Naive thymus-derived CD4-positive, alpha-beta T cell (primary cell): ENCODE data around the gene ROBO4. TPM values are rescaled to one million over a fixed set of nuclear protein-coding genes. Genes with fewer than 3 reads are reported as not detected.

ENCODE experiments used
- ATAC-seq: fragments of 150-1000 bp; cut with Tn5 transposase; 2 replicates; pipeline ENCODE4 v1.10.0; 2021; ENCODE audit warnings: mild to moderate bottlenecking, moderate library complexity
- CTCF ChIA-PET: fragments of 350-600 bp; sonication (Branson Sonifier 250); formaldehyde crosslinking; loops from one replicate; lab custom pipeline; 2021; ENCODE audit warnings: antibody characterized with exemption; lab: Charles Lee
- POLR2A ChIA-PET: fragments of 350-600 bp; sonication (Branson Sonifier 250); formaldehyde crosslinking; loops from one replicate; lab custom pipeline; 2021; ENCODE audit warnings: antibody characterized with exemption, inconsistent platforms; lab: Charles Lee
- DNase-seq, 9 donors: peaks; one replicate each; pipeline versions ENCODE4 v3.0.0 to v3.0.0-alpha.2; 2020 to 2022; ENCODE audit warnings: mixed read lengths in 1 of 9
- H3K27ac ChIP-seq: one replicate; pipeline ENCODE4 v1.7.0; 2013; ENCODE audit warnings: mild to moderate bottlenecking, low read depth, low read length, moderate library complexity
- H3K27me3 ChIP-seq, 2 donors: one replicate each; pipeline ENCODE4 v1.7.0; 2013; ENCODE audit warnings: low read length in 2 of 2, mild to moderate bottlenecking in 2 of 2, moderate library complexity in 2 of 2; ENCODE audit not compliant: control insufficient read depth in 2 of 2, insufficient read depth in 2 of 2
- H3K36me3 ChIP-seq, 3 experiments: 1 replicate in 2 of 3; 2 replicates in 1 of 3; pipeline ENCODE4 v1.7.0; 2013; ENCODE audit warnings: low read length in 3 of 3, mild to moderate bottlenecking in 3 of 3, moderate library complexity in 1 of 3; ENCODE audit not compliant: insufficient read depth in 3 of 3, control insufficient read depth in 2 of 3
- H3K4me1 ChIP-seq, 2 donors: one replicate each; pipeline ENCODE4 v1.7.0; 2013; ENCODE audit warnings: low read length in 2 of 2, mild to moderate bottlenecking in 2 of 2, moderate library complexity in 1 of 2; ENCODE audit not compliant: control insufficient read depth in 2 of 2, insufficient read depth in 2 of 2
- H3K4me3 ChIP-seq: 2 replicates; pipeline ENCODE4 v1.7.0; 2013; ENCODE audit warnings: mild to moderate bottlenecking, low read length
- H3K9me3 ChIP-seq, 3 experiments: 1 replicate in 2 of 3; 2 replicates in 1 of 3; pipeline ENCODE4 v1.7.0; 2013; ENCODE audit warnings: low read length in 3 of 3; ENCODE audit not compliant: control insufficient read depth in 2 of 3
- H3K27ac Mint-ChIP-seq, 9 donors: one replicate each; pipeline ENCODE4 v1.8.0; 2020 to 2022; ENCODE audit warnings: mixed read lengths in 9 of 9, mild to moderate bottlenecking in 8 of 9, moderate library complexity in 5 of 9, inconsistent platforms in 2 of 9
- H3K27me3 Mint-ChIP-seq, 5 donors: one replicate each; pipeline ENCODE4 v1.8.0; 2021 to 2022; ENCODE audit warnings: mixed read lengths in 5 of 5, mild to moderate bottlenecking in 1 of 5
- H3K36me3 Mint-ChIP-seq, 5 donors: one replicate each; pipeline ENCODE4 v1.8.0; 2020 to 2022; ENCODE audit warnings: mixed read lengths in 5 of 5, mild to moderate bottlenecking in 3 of 5, inconsistent platforms in 1 of 5
- H3K4me1 Mint-ChIP-seq, 7 donors: one replicate each; pipeline ENCODE4 v1.8.0; 2020 to 2022; ENCODE audit warnings: mixed read lengths in 7 of 7, mild to moderate bottlenecking in 3 of 7, inconsistent platforms in 1 of 7
- H3K4me3 Mint-ChIP-seq, 10 donors: one replicate each; pipeline ENCODE4 v1.8.0; 2020 to 2022; ENCODE audit warnings: mild to moderate bottlenecking in 10 of 10, mixed read lengths in 10 of 10, moderate library complexity in 6 of 10, inconsistent platforms in 2 of 10
- H3K9me3 Mint-ChIP-seq, 11 donors: one replicate each; pipeline ENCODE4 v1.8.0; 2020 to 2022; ENCODE audit warnings: mixed read lengths in 11 of 11, mild to moderate bottlenecking in 4 of 11, inconsistent platforms in 1 of 11, moderate library complexity in 1 of 11
- intact Hi-C, 2 donors: fragments of 100-400 bp; cut with micrococcal nuclease; formaldehyde crosslinking; loops; one replicate each; pipeline ENCODE4 v1.15.1; 2023
- polyA plus RNA-seq, 2 donors: library from polyadenylated mRNA; unstranded; fragments of 300-500 nt; fragmentation: Illumina TruSeq; gene quantifications; one replicate each; pipeline ENCODE4 v1.2.3, GENCODE V29; 2021
- total RNA-seq, 6 experiments: library from RNA in 5 of 6; stranded (reverse) in 5 of 6; gene quantifications; 1 replicate in 5 of 6; 2 replicates in 1 of 6; pipeline ENCODE4 v1.2.3 and lab custom pipeline; 2021 to 2026

ROBO4 gene
- total and polyA plus RNA-seq, 7 experiments from 2014 or later = 0.04 to 0.29 (median 0.19) TPM; not detected in 4

DNA sequence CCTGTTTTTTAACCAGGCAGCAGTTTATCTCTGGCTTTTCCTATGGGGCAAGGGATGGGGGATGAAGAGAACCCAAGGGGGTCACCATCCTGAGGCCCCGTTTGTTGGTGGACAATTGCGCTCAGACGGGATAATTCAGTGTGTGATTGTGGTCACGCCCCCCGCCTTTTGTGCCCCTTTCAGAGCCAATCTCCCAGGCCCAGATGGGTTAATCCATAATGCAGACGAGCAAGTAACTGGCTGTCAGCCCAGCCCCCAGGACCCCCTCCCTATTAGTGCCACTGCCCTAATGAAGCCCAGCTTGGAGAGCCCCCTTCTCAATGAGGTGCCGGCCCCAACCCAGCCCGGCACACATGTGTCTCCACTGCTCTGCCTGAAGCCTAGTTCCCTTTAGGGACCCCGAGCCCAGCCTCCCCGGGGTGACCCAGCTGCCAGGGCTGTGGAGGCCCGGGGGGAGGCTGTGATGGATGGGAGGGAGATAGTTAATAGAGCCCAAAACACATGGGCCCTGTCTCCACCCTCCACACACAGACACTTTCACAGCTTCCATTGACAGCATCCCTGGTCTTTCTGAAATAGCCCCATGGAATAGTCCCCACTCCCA is 51.5 kb downstream of the ROBO4 start:
- H3K9me3 Mint-ChIP-seq = peaks cover 0 to 4% (median 0%) of the 10 kb centered on the region in 11 donors
- H3K27ac Mint-ChIP-seq = no peak overlapping the region
- Histone ChIP-seq H3K27ac (no peak overlapping the region), H3K4me1 (no peaks in the 10 kb centered on the region), H3K4me3 (no peak overlapping the region), H3K9me3 (no peaks in the 10 kb centered on the region), H3K36me3 (no peaks in the 10 kb centered on the region), H3K27me3 (peaks cover 15 to 16% of the 10 kb centered on the region in 2 donors)
- POLR2A ChIA-PET = no interaction called here
- H3K4me3 Mint-ChIP-seq = no peak overlapping the region
- ATAC-seq (no peak), DNase-seq (no peak)
- H3K27me3 Mint-ChIP-seq = peaks cover 88 to 99% (median 90%) of the 10 kb centered on the region in 5 donors
- H3K36me3 Mint-ChIP-seq = no peaks in the 10 kb centered on the region
- CTCF ChIA-PET = interaction anchor here (0.7 kb wide), 1 partner anchor 8 kb away, joined by 5 read pairs; no protein-coding TSS in a partner anchor
- intact Hi-C loops = no loop called here
- H3K4me1 Mint-ChIP-seq = peaks cover 0 to 14% (median 2%) of the 10 kb centered on the region in 7 donors

DNA sequence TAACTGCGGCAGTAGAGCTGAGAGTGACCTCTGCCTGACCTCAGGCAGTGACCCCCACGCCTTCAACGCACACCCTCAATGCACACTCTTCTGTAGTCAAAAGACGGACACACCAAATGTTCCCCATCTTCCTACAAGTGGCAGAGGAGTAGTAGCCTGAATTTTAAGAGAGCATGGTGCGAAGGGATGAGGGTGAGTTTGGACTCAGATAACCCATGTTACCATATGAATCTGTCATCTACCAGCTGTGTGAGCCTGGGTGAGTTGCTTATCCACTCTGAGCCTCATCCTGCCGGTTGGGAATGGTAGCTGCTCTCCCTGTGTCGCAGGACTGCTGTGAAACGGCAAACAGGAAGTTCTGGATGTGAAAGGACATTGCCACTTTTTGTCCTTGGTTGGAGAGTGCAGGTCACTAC is 53.0 kb downstream of the ROBO4 start:
- no peak for ATAC-seq
- CTCF ChIA-PET = interaction anchor here (1.5 kb wide), 1 partner anchor 176 kb away, joined by 3 read pairs; no protein-coding TSS in a partner anchor
- H3K4me1 ChIP-seq = no peaks in the 10 kb centered on the region
- Mint-ChIP-seq H3K36me3 (no peaks in the 10 kb centered on the region), H3K27me3 (peaks cover 89 to 100% (median 92%) of the 10 kb centered on the region in 5 donors), H3K9me3 (peaks cover 0 to 5% (median 0%) of the 10 kb centered on the region in 11 donors), H3K27ac (no peak overlapping the region), H3K4me1 (peaks cover 3 to 21% (median 8%) of the 10 kb centered on the region in 7 donors), H3K4me3 (peak overlapping the region in 1 of 10 donors; percentile 14)
- no peak overlapping the region for H3K4me3 ChIP-seq
- no peaks in the 10 kb centered on the region for H3K36me3 ChIP-seq
- DNase-seq = no peak
- H3K27ac ChIP-seq = no peak overlapping the region
- intact Hi-C loops = no loop called here
- POLR2A ChIA-PET = no interaction called here
- H3K27me3 ChIP-seq = peaks cover 16 to 22% of the 10 kb centered on the region in 2 donors
- no peaks in the 10 kb centered on the region for H3K9me3 ChIP-seq

DNA sequence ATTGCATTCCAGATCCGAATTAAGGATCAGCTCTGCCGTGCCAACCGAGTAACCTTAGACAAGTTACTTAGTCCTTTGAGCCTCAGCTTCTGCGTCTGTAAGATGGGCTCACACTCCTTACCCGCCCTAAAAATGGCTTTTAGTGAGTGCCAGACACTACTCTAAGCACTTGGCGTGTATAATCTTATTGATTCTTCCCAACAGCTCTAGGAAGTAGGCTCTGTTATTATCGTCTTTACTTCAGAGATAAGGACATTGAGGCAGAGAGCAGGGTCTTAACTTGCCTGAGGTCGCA is 54.1 kb downstream of the ROBO4 start:
- no peak overlapping the region for H3K4me3 ChIP-seq
- POLR2A ChIA-PET = no interaction called here
- CTCF ChIA-PET = interaction anchor here (1.5 kb wide), 1 partner anchor 175 kb away, joined by 3 read pairs; no protein-coding TSS in a partner anchor
- H3K27me3 ChIP-seq = peaks cover 14 to 31% of the 10 kb centered on the region in 2 donors
- Mint-ChIP-seq H3K27me3 (peaks cover 85 to 95% (median 89%) of the 10 kb centered on the region in 5 donors), H3K4me3 (peak overlapping the region in 1 of 10 donors; percentile 16), H3K27ac (no peak overlapping the region), H3K9me3 (peaks cover 0 to 5% (median 0%) of the 10 kb centered on the region in 11 donors), H3K4me1 (peaks cover 3 to 21% (median 8%) of the 10 kb centered on the region in 7 donors), H3K36me3 (no peaks in the 10 kb centered on the region)
- ATAC-seq (no peak), DNase-seq (no peak)
- H3K4me1 ChIP-seq = no peaks in the 10 kb centered on the region
- intact Hi-C loops = loop anchor here in 1 of 2 donors (2.0 kb wide), 1 partner anchor 23 kb away; no protein-coding TSS in a partner anchor
- H3K9me3 ChIP-seq = no peaks in the 10 kb centered on the region
- no peaks in the 10 kb centered on the region for H3K36me3 ChIP-seq
- no peak overlapping the region for H3K27ac ChIP-seq

DNA sequence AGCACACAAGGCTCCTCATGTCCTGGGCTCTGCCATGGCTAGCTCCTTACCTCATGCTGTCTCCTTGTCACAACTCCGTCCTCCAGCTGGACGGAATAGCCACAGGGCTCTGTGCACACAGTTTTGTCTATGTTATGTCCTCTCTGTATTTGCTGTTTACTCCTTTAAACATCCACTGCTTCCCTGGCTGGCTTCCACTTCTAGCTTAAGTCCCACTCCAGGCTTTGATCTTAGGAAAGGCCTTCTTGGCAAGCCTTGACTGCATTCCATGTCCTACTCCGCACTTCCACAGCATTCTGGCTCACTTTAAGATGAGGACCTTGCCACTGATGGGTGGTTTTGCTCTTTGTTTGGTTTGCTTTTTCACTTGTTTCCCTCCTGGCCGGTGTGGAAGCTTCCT is 55.4 kb downstream of the ROBO4 start:
- H3K9me3 ChIP-seq = no peaks in the 10 kb centered on the region
- H3K27me3 ChIP-seq = peaks cover 22 to 34% of the 10 kb centered on the region in 2 donors
- ChIA-PET CTCF (interaction anchor here (0.7 kb wide), 1 partner anchor 42 kb away, joined by 3 read pairs; the partner anchor contains the start of gene MSANTD2), POLR2A (no interaction called here)
- peaks cover 0 to 5% (median 0%) of the 10 kb centered on the region in 11 donors for H3K9me3 Mint-ChIP-seq
- no peak overlapping the region for H3K27ac Mint-ChIP-seq
- intact Hi-C loops = loop anchor here in 1 of 2 donors (2.0 kb wide), 1 partner anchor 24 kb away; no protein-coding TSS in a partner anchor
- H3K4me1 Mint-ChIP-seq = peaks cover 4 to 26% (median 9%) of the 10 kb centered on the region in 7 donors
- H3K27me3 Mint-ChIP-seq = peaks cover 79 to 95% (median 87%) of the 10 kb centered on the region in 5 donors
- no peaks in the 10 kb centered on the region for H3K36me3 ChIP-seq
- H3K27ac ChIP-seq = no peak overlapping the region
- no peak overlapping the region for H3K4me3 Mint-ChIP-seq
- no peak overlapping the region for H3K4me3 ChIP-seq
- DNase-seq (no peak), ATAC-seq (no peak)
- H3K36me3 Mint-ChIP-seq = no peaks in the 10 kb centered on the region
- H3K4me1 ChIP-seq = no peaks in the 10 kb centered on the region

DNA sequence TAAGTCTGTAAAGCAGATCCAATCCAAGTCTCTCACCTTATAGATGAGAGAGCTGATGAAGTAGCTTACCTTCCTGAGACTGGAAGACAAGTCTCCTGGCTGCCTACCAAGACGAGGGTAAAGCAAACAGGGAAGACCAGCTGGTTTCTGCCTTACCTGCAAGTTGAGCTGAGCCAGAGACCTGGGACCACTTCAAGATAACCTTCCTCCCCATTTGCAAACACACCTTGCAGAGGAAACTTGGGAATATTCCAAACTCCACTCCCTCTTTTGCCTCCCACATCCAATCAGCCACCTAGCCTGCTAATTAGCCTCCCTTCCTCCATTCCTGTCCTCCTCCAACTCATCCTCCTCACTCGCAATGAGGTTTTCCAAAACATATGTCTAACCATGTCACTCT is 55.8 kb downstream of the ROBO4 start:
- intact Hi-C loops = loop anchor here in 1 of 2 donors (2.0 kb wide), 1 partner anchor 25 kb away; no protein-coding TSS in a partner anchor
- Mint-ChIP-seq H3K9me3 (peaks cover 0 to 5% (median 0%) of the 10 kb centered on the region in 11 donors), H3K27ac (no peak overlapping the region), H3K27me3 (peaks cover 75 to 95% (median 87%) of the 10 kb centered on the region in 5 donors), H3K36me3 (no peaks in the 10 kb centered on the region), H3K4me3 (no peak overlapping the region), H3K4me1 (peaks cover 4 to 31% (median 14%) of the 10 kb centered on the region in 7 donors)
- no peaks in the 10 kb centered on the region for H3K9me3 ChIP-seq
- H3K4me1 ChIP-seq = no peaks in the 10 kb centered on the region
- CTCF ChIA-PET = interaction anchor here (0.5 to 0.7 kb wide), 2 partner anchors 41 to 197 kb away, joined by 3 read pairs; partner anchors contain the start of gene MSANTD2
- H3K4me3 ChIP-seq = no peak overlapping the region
- no peak for DNase-seq
- no peaks in the 10 kb centered on the region for H3K36me3 ChIP-seq
- POLR2A ChIA-PET = no interaction called here
- peaks cover 22 to 34% of the 10 kb centered on the region in 2 donors for H3K27me3 ChIP-seq
- no peak overlapping the region for H3K27ac ChIP-seq
- ATAC-seq = no peak

DNA sequence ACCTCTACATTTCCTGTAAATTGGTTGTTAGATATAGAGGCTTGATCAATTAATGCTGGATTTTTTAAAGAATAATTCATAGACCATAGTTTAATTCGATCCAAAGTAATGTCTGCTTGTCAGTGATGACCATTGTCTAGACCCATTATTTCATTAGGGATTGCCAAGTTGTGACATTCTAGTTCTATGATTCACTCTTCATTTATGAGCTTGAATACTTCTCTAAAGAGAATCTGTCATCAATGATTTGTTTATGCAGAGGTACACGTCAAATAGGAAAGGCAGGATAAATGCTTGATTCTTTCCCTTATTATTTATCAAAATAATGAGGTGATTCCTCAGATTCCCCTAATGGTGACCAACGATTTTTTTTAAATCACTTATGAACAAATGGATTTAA is 56.5 kb downstream of the ROBO4 start:
- Histone ChIP-seq H3K4me3 (no peak overlapping the region), H3K4me1 (no peaks in the 10 kb centered on the region), H3K36me3 (no peaks in the 10 kb centered on the region), H3K27ac (no peak overlapping the region), H3K9me3 (no peaks in the 10 kb centered on the region), H3K27me3 (peaks cover 22 to 34% of the 10 kb centered on the region in 2 donors)
- Mint-ChIP-seq H3K4me1 (peaks cover 7 to 36% (median 17%) of the 10 kb centered on the region in 7 donors), H3K4me3 (peak overlapping the region in 1 of 10 donors; percentile 75), H3K36me3 (no peaks in the 10 kb centered on the region), H3K27ac (no peak overlapping the region), H3K9me3 (peaks cover 0 to 5% (median 0%) of the 10 kb centered on the region in 11 donors), H3K27me3 (peaks cover 71 to 92% (median 84%) of the 10 kb centered on the region in 5 donors)
- intact Hi-C loops = no loop called here
- ChIA-PET POLR2A (no interaction called here), CTCF (interaction anchor here (0.5 kb wide), 1 partner anchor 197 kb away, joined by 3 read pairs; no protein-coding TSS in a partner anchor)
- DNase-seq (no peak), ATAC-seq (no peak)
